ENCODE data around the gene COX20. TPM values are rescaled to one million over a fixed set of nuclear protein-coding genes. Genes with fewer than 3 reads are reported as not detected.

Gene COX20
- total and polyA plus RNA-seq, 10 of the 15 experiments (the other 5 are each of a cell fraction or from before 2014, with no cell fraction given) = 22.8 to 112 (median 52.7) TPM

DNA sequence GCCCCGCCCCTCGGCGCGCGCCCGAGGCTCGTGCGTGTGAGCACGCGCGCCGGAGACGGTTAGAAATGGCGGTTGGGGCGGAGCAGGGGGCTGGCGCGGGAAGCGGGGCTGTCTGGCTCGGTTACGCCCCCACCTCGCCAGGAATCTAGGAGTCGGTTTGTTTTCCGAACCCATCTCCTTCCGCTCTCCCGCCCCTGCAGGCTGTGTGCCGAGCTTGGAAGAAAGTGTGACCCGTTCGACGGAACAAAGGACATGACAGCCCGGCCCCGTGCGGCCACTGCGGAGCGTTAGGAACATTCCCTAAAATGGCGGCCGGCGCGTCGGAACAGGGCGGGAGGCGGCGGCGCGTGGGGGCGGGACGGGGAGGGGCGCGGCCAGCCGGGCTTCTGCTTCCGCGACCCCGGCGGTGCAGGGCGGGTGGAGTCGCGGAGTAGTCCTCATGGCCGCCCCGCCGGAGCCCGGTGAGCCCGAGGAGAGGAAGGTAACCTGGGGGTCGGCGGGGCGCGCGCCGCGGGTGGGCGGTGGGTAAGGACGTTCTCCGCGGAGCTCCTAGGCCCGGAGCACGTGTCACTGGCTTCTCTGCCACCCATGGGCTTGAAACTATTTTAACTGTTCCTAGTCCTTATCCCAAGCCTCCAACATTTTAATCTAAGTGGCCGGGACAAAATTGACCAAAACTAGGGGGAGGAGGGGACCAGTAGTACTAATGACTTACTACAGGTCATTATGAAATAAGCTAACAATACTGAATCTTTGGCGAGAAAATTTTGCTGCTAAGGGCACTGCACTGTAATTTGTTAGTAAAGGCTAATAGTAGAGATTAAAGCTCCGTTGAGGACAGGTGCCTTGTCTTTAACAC, at the start of gene COX20 (continued):
- TF ChIP-seq, protein P1, sequence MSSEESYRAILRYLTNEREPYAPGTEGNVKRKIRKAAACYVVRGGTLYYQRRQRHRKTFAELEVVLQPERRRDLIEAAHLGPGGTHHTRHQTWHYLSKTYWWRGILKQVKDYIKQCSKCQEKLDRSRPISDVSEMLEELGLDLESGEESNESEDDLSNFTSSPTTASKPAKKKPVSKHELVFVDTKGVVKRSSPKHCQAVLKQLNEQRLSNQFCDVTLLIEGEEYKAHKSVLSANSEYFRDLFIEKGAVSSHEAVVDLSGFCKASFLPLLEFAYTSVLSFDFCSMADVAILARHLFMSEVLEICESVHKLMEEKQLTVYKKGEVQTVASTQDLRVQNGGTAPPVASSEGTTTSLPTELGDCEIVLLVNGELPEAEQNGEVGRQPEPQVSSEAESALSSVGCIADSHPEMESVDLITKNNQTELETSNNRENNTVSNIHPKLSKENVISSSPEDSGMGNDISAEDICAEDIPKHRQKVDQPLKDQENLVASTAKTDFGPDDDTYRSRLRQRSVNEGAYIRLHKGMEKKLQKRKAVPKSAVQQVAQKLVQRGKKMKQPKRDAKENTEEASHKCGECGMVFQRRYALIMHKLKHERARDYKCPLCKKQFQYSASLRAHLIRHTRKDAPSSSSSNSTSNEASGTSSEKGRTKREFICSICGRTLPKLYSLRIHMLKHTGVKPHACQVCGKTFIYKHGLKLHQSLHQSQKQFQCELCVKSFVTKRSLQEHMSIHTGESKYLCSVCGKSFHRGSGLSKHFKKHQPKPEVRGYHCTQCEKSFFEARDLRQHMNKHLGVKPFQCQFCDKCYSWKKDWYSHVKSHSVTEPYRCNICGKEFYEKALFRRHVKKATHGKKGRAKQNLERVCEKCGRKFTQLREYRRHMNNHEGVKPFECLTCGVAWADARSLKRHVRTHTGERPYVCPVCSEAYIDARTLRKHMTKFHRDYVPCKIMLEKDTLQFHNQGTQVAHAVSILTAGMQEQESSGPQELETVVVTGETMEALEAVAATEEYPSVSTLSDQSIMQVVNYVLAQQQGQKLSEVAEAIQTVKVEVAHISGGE (CRISPR knock-in tag; IDR thresholded peaks at IDR 0.05) = no peak
- TF ChIP-seq ELK1 (IDR thresholded peaks at IDR 0.05; ENCODE audit: low read depth, low read length) (no peak), MYB (IDR thresholded peaks at IDR 0.05; ENCODE audit: borderline replicate concordance, low read depth, low read length) (peak; percentile 89), POLR2AphosphoS2 (IDR thresholded peaks at IDR 0.05; ENCODE audit: low read depth, low read length) (peak; percentile 97), SRF (IDR thresholded peaks at IDR 0.05; ENCODE audit: low read depth in 2 of 2, low read length in 2 of 2) (peak in 1 of 2 experiments; percentile 78; a peak in 2 of 4 replicates), EP300 (IDR thresholded peaks at IDR 0.05; ENCODE audit: borderline replicate concordance in 1 of 2, control insufficient read depth in 1 of 2, low read depth in 2 of 2, low read length in 2 of 2) (0 out of 4 replicates have a peak, but pooled peaks of 1 of the 2 experiments have one; percentile 3), BHLHE40 (IDR thresholded peaks at IDR 0.05; ENCODE audit: borderline replicate concordance in 1 of 2, low read depth in 2 of 2, low read length in 1 of 2) (peak in 1 of 2 experiments; percentile 87; a peak in 3 of 4 replicates), TBL1XR1 (IDR thresholded peaks at IDR 0.05; ENCODE audit: low read depth, low read length) (peak; percentile 63; the same call in 1 of the 2 replicates), HDAC6 (IDR thresholded peaks at IDR 0.05; ENCODE audit: unreplicated experiment) (peak; percentile 21)
- TF ChIP-seq, protein P2, sequence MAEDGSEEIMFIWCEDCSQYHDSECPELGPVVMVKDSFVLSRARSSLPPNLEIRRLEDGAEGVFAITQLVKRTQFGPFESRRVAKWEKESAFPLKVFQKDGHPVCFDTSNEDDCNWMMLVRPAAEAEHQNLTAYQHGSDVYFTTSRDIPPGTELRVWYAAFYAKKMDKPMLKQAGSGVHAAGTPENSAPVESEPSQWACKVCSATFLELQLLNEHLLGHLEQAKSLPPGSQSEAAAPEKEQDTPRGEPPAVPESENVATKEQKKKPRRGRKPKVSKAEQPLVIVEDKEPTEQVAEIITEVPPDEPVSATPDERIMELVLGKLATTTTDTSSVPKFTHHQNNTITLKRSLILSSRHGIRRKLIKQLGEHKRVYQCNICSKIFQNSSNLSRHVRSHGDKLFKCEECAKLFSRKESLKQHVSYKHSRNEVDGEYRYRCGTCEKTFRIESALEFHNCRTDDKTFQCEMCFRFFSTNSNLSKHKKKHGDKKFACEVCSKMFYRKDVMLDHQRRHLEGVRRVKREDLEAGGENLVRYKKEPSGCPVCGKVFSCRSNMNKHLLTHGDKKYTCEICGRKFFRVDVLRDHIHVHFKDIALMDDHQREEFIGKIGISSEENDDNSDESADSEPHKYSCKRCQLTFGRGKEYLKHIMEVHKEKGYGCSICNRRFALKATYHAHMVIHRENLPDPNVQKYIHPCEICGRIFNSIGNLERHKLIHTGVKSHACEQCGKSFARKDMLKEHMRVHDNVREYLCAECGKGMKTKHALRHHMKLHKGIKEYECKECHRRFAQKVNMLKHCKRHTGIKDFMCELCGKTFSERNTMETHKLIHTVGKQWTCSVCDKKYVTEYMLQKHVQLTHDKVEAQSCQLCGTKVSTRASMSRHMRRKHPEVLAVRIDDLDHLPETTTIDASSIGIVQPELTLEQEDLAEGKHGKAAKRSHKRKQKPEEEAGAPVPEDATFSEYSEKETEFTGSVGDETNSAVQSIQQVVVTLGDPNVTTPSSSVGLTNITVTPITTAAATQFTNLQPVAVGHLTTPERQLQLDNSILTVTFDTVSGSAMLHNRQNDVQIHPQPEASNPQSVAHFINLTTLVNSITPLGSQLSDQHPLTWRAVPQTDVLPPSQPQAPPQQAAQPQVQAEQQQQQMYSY (CRISPR knock-in tag; IDR thresholded peaks at IDR 0.05) = peak; percentile 30; the same call in 1 of the 2 replicates
